UCSD-AML1 (cell line): ENCODE measurements around the gene TCP10L.
"Not testable (repeated sequence)": the region's sequence is repeated elsewhere in the genome, so short reads cannot be mapped to it uniquely, and the experiment has no call there.

Experiments
- DNase-seq: peaks from one replicate; lab custom pipeline; 2025; ENCODE audit not compliant: unreplicated experiment; lab: John Stamatoyannopoulos, UW

TCP10L gene

DNA sequence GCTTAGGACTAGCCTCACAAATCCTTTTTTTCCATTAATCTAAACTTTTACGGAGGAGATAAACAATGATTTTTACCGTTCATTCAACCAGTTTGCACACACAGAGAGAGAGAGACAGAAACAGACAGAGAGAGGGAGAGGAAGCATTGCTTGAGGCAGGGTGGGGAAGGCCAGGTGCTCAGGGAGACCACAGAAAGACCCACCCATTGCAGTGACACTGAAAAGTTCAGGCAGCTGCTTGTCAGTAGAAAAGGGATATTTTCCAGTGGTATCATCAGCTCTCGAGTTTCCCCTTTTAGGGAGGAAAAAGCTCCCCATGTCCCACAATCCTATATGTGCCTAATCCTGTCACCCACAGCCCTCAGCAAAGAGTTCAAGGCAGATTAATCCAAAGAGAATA, 27.2 kb downstream of the TCP10L start:
- no peak for DNase-seq

DNA sequence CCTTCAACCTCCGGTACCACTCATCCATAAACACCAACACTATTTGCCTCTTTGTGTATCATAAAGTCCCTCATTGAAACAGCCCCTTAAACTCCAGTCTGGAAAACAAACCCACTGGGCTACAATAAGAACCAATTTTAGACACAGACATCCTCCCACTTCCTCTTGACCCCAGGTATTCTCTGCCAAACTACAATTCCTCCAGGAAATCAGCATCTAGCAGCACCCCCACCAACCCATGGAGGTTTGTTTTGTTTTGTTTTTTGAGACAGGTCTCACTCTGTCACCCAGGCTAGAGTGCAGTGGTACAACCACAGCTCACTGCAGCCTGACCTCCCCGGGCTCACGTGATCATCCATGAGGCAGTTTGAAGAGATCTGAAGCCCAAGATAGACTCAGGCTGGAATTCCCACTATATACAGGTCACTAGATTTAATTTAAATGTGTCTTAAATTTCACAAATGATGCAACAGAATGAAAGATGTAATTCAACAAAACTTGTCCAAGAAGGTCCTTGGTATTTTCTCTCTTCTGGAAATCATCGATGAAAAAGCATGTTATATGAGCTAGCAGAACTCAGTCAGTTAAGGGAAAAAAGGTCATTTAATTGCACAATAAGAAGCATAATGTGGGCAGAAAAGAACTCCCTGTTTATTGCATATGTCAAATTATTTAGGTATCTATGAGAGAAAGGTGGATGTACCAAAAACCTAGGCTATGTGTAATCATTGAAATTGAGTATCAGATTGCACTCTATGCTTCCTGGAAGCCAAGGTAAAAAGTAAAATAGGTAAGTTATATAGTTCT, 30.3 kb downstream of the TCP10L start:
- DNase-seq: no peak

DNA sequence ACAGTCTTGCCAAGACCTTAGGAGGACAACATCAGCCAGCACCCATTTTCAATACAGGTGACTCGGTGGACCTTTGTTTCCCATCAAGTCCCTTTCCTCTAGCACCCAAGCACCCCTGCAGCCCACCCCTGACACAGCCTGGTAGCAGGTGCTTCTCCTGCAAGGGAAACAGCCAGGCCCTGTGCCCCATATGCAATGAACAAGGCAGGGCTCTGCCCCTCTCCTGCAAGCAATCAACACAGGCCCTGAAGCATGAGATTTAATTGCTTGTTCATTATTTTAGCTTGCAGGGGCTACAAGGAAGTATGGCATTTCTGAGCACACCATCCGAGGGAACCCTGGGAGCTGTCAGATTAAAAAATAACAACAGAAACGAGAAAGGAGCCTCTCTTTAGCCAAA, 35.4 kb downstream of the TCP10L start:
- DNase-seq: no peak

DNA sequence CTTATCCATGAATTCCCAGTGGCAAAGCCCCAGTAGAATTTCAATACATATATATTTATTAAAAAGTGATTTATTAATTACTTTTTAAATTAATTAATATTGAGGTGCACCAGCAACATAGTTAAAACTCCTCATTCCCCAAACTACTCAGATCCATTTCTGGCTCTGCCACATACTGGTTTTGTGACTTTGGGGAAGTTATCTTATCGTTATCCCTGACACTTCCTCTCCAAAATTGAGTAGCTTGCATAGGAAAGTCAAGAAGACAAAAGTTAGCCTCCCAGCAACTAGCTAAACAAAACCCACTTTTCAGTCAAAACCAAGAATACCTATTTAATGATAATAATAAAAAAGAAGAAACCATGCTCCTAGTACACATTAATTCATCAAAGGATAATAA, 35.9 kb downstream of the TCP10L start:
- DNase-seq: no peak

DNA sequence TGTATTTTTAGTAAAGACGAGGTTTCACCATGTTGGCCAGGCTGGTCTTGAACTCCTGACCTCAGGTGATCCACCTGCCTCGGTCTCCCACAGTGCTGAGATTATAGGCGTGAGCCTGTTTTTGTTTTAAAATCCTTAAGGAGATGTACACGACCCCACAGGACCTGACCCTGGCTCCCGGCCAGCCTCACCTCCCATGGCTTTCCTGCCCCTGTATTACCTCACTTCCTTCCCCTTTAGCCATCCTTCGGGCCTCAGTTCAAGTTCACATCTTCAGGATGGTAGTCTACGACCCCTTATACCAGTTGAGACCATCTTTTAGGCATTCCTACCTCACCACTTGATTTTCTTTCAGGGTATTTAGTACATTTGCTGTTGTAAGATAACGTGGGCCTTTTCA, 36.3 kb downstream of the TCP10L start:
- no peak for DNase-seq

DNA sequence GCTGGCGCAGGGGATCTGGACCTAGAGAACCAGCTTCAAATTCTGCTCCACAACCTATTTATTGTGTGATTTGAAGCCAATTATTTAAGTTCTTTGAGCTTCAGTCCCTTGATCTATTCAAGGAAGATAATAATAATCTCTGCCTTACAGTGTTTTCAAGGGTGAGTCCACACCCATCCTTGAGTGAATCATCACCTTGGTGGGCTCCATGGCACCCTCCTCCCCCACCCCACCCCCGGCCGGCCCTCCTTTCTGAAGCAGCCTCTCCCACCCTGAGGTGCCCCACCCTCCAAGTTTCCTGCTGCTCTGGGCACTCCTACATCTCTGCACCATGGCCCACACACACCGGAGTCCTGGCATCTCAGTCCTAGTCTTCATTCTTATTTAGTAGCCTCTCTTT, 38.3 kb downstream of the TCP10L start:
- DNase-seq: no peak

DNA sequence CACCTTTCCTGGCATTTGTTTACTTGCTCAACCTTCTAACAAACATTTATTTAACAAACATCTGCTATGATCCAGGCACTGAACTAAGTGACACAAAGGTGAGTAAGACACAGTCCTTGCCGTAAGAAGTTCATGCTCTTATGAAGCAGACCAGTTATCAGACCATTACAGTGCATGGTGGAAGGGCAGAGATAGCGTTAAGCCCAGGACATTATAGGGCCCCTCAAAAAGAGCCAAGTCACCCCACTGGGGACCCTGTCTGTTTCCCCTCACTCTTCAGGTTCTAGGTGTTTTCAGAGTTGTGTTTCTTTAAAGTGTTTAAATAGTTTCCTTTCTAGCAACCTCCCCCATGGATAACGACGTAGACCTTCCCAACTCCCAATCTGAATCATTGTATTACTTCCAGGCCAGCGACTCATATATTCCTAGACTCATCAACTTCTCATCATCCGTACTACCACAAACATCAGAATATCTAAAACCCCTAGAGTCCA, 39.3 kb downstream of the TCP10L start:
- DNase-seq: no peak

DNA sequence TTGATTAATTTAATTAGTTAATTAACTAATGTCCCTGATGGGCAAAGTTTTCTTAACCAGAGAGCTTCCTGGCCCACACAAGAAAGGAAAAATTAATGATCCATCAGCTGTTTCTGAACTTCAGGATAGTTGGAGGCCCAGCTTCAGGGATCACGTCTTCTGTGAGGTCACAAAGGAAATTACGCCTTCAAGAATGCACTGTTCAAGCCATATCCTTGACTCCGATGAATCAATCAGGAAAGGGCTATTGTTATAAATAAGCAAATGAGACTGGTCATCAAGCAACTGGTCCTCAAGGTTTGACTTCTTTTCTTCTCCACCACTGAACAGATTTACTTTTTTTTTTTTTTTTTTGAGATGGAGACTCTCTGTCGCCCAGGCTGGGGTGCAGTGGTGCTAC, 40.6 kb downstream of the TCP10L start:
- no peak for DNase-seq

DNA sequence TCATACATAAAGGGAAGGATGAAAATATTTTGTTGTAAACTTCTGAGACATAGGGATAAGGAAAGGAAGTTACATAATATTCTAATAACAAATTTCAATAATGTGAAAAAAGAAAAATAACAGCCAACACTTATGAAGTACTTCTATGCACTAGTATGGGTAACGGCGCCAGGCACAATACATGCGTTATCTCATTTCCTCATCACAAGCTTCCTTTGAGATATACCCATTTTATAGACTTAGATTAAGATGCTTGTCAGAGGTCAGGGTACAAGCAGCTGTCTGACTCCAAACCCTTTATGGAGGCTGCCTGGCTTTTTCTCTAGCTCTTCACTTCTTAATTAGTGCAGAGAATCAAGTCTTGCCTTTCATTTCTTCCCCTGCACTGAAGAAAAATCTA, 41.3 kb downstream of the TCP10L start:
- no peak for DNase-seq

DNA sequence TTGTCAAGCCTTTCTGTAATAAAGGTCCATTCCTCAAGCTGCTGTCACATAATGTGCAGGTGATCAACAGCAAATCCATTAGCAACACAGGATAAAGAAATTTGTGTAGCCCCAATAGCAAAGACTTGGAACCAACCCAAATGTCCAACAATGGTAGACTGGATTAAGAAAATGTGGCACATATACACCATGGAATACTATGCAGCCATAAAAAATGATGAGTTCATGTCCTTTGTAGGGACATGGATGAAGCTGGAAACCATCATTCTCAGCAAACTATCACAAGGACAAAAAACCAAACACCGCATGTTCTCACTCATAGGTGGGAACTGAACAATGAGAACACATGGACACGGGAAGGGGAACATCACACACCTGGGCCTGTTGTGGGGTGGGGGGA, 42.3 kb downstream of the TCP10L start:
- DNase-seq: not testable (repeated sequence)

DNA sequence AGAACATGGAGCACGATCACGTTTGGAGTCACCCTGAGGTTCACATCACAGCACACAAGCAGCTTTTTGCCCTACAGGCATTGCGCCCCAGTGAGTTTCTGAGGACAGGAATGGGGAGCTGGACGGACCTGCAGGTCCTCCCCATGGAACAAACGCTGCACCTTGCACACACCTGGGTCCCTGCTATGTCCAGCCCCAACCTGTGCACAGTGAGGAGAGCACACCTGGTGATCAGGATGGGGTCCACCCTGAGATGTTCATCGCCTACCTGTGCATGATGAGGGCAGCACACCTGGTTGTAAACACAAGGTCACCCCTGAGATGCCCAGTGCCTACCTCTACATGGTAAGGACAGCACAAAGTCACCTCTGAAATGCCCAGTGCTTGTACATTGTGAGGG, 45.9 kb downstream of the TCP10L start:
- no peak for DNase-seq

DNA sequence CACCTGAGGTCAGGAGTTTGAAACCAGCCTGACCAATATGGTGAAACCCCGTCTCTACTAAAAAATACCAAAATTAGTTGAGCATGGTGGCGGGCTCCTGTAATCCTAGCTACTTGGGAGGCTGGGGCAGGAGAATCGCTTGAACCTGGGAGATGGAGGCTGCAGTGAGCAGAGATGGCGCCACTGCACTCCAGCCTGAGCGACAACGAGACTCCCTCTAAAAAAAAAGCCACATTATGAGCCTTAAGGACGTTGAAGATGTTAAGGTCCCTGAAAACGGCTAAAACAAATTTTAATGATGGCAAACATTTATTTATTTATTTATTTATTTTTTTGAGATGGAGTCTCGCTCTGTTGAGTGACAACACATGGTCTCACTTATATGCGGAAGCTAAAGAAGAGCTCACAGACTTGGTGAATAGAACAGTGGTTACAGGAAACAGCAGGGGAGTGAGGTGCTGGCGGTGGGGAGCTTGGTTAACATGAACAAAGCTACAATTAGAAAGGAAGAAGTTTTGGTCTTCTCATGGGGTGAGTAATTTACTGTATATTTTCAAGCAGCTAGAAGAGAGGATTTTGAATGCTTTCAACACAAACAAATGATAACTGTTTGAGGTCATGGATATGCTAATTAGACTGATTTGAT, 47.1 kb downstream of the TCP10L start:
- DNase-seq: no peak

DNA sequence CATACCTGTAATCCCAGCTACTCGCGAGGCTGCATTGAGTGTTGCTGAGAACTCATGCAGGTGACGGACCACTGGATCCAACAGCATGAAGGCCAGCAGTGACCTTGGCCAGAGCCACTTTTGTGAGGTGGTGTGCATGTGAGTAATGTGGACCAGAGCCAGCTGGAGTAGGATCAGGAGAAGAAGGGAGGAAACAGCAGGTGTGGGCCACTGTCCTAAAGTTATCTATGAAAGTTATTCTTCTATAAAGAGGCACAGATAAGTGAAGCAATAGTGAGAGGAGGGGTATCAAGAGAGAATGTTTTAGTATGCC, 47.8 kb downstream of the TCP10L start:
- DNase-seq: no peak

DNA sequence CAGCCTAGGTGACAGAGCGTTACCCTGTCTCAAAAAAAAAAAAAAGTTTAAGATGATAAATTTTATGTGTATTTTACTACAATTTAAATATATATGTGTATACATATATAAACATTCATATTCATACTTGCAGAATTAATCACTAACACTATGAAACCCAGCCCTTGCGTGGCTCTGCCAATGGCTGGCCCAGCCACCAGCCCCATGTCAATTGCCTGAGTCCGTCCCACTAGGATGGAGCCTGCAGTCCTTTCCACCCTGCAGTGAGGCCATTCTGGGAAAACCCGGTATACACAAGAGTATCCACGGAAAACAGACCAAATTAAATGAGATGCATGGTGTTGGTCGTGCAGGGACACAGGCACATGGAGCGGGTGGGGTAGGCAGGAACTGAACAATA, 49.7 kb downstream of the TCP10L start:
- no peak for DNase-seq

DNA sequence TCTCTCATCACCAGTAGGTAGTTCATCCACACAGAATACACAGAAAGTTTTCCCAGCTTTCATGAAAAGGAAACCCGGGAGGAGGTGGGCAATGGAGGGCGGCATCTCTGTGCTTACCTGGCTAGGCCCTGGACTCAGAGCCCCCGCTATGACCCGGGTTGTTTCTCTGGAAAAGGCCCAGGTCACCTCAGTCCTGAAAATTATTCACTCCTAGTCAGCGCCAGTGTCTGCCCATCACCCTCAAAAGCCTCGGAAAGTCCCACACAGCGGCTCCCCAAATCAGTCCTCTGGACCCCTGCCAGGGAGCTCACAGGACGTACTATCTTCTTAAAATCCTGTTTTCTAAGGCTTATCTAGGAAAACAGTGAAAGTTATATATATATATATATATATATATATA, 51.2 kb downstream of the TCP10L start:
- no peak for DNase-seq

DNA sequence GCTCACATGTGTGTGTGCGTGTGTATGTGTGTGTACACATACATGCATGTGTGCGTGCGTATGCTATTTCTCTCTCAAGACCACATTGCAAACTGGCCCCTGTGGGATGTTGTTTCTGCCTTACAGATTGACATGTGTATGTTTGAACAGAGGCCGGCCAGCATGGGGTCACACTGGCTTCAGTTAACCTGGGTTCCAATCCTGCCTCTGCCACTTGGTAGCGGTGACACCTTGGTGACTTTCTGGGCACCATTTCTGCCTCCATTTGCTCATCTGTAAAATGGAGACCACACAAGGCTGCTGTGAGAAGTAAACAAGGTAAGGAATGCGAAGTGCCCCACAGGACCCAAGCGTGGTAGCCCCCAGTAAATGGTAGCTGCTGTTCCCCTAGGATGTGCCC, 51.7 kb downstream of the TCP10L start:
- DNase-seq: no peak

DNA sequence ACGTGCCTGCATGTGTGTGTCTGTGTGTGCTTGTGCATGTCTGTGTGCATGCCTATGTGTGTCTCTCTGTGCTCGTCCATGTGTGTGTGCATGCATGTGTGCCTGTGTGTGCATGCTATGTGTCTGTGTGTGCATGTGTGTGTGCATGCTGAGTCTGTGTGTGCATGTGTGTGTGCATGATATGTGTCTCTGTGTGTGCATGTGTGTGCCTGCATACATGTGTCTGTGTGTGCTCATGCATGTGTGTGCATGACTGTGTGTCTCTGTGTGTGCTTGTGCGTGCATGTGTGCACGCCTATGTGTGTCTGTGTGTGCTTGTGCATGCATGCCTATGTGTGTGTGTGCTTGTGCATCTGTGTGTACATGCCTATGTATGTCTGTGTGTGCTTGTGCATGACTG, 52.3 kb downstream of the TCP10L start:
- no peak for DNase-seq

DNA sequence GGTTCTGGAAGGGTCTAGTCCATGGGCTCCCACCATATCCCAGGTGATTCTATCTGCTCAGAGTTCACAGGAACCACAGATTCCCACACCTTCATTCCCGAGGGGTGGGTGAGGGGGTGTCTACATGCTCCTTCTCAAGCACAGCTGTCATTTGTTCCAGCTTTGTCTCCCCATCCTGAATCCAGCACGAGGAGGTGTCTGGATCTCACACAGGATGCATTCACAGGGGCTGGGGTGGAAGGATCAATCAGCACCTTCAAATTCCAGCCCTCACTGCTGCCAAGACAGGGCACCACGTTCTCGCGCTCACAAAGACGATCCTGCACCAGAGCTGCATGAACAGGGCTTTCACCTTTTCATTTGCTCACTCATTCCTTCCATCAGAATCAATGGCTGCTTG, 52.7 kb downstream of the TCP10L start:
- DNase-seq: no peak

DNA sequence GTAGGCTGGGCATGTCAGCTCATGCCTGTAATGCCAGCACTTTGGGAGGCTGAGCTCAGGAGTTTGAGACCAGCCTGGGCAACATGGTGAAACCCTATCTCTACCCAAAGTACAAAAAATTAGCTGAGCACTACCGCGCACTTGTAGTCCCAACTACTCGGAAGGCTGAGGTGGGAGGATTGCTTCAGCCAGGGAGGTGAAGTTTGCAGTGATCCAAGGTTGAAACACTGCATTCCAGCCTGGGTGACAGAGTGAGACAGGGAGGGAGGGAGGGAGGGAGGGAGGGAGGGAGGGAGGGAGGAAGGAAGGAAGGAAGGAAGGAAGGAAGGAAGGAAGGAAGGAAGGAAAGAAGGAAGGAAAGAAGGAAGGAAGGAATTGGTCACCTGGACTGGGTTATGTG, 53.8 kb downstream of the TCP10L start:
- not testable (repeated sequence) for DNase-seq

DNA sequence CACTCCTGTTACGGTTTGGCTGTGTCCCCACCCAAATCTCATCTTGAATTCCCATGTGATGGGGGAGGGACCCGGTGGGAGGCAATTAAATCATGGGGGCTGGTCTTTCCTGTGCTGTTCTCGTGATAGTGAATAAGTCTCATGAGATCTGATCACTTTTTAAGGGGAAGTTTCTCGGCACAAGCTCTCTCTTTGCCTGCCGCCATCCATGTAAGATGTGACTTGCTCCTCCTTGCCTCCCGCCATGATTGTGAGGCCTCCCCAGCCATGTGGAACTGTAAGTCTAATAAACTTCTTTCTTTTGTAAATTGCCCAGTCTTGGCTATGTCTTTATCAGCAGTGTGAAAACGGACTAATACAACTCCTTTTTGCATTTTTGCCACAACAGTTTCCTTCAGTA, 54.5 kb downstream of the TCP10L start:
- not testable (repeated sequence) for DNase-seq

DNA sequence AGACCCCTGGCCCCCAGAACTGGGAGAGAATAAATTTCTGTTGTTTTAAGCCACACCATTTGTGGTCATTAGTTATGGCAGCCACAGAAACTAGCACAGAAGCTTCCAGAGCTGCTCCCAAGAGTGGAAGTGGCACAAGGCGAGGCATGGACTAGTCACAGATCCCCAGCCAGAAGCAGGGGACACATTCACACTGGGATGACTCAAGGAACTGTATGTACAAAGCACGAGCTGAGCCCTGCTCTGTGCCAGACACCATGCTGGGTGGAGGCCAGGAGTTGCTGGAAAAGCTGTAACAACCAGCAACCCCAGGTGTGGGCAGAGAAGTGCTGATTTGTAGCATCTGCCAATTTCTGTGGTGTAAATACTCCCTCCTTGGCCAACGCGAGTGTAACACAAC, 55.6 kb downstream of the TCP10L start:
- no peak for DNase-seq

DNA sequence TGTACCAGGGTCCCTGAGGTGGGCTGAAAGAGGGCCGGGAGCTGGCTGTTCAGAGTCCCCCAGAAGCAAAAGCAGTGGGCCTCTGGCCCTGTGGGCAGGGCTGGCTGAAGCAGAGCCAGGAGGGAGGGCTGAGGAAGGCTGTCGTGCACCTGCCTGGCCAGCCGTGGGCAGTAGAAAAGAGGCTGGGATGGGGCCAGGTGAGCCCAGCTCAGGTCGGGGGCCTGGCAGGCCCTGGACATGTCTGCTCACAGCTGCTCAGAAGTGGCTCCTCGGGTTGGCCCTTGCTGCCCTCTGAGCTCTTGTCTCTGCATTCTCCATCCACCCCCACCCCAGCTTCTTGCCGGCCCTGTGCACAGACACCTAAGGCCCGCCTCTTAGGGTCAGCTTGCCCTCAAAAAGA, 60.0 kb downstream of the TCP10L start:
- no peak for DNase-seq
